ENCODE measurements around the gene GNB1.
A peak's percentile ranks its signal among the peaks of the same experiment; 100 is the strongest.

The GNB1 gene

DNA sequence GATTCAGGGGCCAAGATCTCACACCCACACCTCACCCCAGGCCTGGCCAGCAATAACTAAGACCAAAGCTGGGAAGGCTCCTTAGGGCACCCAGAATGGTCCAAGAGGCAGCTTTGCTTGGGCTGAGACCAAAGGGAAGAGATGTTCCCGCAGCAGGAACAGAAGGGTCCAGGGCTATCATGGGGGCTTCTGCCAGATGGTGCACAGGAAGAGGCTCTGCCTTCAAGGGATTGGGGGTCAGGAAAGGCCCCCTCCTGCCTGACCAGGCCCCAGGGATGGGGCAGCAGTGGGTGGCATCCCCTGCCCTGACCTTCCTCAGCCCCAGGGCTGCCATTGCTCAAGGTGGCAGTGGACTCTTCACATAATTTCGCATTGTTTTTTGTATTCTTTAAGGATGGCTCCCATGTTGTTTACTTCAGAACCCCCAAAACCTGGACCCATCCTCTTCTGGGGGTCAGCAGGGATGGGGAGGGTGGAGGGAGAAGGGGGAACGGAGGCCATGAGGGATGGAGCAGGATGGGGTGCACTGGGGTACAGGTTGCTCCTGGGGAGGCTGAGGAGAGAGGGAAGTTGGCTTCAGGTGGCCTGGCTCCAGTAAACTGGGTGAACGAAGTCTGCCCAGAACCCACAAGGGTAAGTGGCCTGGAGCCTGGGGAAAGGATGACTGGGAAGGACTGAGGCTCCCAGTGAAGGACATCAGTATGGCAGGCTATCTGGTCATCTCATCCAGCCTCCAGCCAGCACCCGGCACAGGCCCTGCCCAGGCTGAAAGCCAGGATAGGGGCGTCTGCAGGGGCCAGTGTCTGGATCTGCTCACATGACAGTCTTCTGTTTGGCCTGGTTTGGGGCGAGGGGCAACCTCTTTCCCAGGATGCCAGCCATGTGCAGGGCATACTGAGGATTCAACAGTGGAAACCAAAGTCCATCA lies 110.0 kb downstream of the GNB1 start:
- CTCF ChIA-PET, result interaction anchor here (2.1 kb wide), 1 partner anchor 125 kb away, joined by 7 read pairs; no protein-coding TSS in a partner anchor
- H3K4me3 Mint-ChIP-seq, result peak overlapping the region; percentile 76
- no peaks in the 10 kb centered on the region for H3K9me3 Mint-ChIP-seq
- H3K4me1 Mint-ChIP-seq, result peaks cover 65% of the 10 kb centered on the region
- no peak for DNase-seq
- peak overlapping the region; percentile 99 for H3K27ac Mint-ChIP-seq
- H3K27me3 Mint-ChIP-seq, result no peaks in the 10 kb centered on the region
- peaks cover 16% of the 10 kb centered on the region for H3K36me3 Mint-ChIP-seq

DNA sequence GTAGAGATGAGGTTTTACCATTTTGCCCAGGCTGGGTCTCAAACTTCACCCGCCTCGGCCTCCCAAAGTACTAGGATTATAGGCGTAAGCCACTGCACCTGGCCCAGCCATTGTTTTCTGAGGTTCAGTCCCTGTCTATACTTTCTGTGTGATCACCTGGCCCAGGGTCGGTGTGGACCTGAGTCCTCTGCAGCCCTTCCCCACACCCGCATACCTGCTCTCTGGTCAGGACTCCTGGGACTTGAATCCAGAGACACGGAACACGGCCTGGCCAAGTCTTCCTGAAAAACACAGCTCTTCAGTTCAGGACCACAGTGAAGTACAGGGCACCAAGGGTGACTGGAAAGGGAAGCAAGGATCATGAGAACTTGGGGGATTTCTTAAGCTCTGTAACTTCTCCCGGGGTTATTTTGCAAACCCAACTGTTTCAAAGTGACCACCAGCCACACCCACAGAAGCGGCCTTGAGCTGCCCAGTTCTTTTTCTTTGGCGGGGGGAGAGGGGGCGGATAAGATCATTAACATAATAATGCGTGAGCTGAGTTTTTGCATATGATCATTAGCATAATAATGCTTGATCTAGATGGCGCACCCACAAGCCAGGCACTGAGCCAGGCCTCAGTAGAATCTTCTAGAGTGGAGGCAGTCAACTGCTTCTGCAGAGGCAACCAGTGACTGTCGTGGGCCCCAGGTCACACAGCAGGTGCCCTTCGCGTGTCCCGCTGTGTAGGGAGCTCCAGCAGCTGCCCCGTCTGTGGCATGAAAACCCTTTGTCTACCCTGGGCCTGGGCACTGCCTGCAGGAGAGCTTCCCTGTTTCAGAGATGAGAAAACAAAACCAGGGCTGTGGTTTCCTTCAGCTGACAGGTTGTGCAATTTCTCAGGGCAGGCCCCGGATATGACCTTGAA lies 110.9 kb downstream of the GNB1 start:
- Mint-ChIP-seq H3K9me3 (no peaks in the 10 kb centered on the region), H3K4me3 (peak overlapping the region; percentile 76), H3K4me1 (peaks cover 74% of the 10 kb centered on the region), H3K27ac (peak overlapping the region; percentile 99), H3K36me3 (peaks cover 11% of the 10 kb centered on the region), H3K27me3 (no peaks in the 10 kb centered on the region)
- DNase-seq, result peak; percentile 82
- CTCF ChIA-PET, result interaction anchor here (2.1 kb wide), 1 partner anchor 126 kb away, joined by 7 read pairs; no protein-coding TSS in a partner anchor

DNA sequence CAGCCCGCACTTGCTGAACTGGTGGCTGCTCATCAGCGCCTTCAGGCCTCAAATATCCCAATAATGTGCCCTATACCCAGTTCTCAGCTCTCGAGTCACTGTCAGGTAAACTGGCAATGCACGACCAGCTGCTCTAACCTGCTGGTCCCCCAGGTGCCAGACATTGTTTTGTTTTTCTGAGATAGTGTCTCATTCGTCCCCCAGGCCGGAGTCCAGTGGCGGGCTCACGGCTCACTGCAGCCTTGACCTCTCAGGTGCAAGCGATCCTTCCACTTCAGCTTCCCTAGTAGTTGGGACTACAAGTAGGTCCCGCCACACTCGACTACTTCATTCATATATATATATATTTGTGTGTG lies 111.6 kb downstream of the GNB1 start:
- no peak for DNase-seq
- Mint-ChIP-seq H3K9me3 (no peaks in the 10 kb centered on the region), H3K4me1 (peaks cover 78% of the 10 kb centered on the region), H3K27me3 (no peaks in the 10 kb centered on the region), H3K27ac (peak overlapping the region; percentile 99), H3K4me3 (peak overlapping the region; percentile 76), H3K36me3 (peaks cover 10% of the 10 kb centered on the region)
- CTCF ChIA-PET, result interaction anchor here (1.1 to 2.1 kb wide), 2 partner anchors 127 to 130 kb away, joined by 3 to 7 read pairs; no protein-coding TSS in a partner anchor

DNA sequence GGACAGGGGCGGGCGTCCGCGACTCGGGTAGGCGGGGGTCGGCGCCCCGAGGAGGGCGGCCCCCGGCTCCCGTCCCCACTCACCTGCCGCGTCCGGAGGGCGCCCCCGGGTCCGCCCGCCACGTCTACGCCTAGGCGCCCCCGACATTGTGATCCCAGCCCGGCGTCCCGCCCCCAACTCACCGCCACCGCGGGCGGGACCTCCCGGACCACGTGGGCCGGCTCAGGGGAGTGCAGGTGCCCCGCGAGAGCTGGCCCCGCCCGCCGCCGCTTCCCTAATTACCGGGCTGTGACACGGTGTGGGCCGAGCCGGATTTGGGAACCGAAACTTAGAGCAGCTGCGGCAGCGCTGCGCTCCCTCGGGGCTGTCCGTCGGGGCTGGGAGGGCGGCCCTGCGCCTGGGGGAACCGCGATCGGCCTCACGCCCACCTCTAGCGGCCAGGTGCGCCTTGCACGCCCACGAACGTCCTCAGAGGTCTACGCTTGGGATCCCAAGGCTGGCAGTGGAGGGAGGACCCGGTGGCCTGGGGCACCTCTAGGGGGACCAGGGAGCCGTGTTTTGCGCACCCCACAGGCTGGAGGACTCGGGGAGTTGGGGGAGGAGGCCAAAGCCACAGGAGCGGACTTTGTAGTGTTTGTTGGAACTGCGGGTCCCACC lies 112.1 kb downstream of the GNB1 start:
- CTCF ChIA-PET, result interaction anchor here (1.1 to 2.1 kb wide), 2 partner anchors 127 to 130 kb away, joined by 3 to 7 read pairs; no protein-coding TSS in a partner anchor
- Mint-ChIP-seq H3K27me3 (no peaks in the 10 kb centered on the region), H3K9me3 (no peaks in the 10 kb centered on the region), H3K27ac (peak overlapping the region; percentile 99), H3K36me3 (peaks cover 10% of the 10 kb centered on the region), H3K4me1 (peaks cover 76% of the 10 kb centered on the region), H3K4me3 (peak overlapping the region; percentile 76)
- peak; percentile 92 for DNase-seq

DNA sequence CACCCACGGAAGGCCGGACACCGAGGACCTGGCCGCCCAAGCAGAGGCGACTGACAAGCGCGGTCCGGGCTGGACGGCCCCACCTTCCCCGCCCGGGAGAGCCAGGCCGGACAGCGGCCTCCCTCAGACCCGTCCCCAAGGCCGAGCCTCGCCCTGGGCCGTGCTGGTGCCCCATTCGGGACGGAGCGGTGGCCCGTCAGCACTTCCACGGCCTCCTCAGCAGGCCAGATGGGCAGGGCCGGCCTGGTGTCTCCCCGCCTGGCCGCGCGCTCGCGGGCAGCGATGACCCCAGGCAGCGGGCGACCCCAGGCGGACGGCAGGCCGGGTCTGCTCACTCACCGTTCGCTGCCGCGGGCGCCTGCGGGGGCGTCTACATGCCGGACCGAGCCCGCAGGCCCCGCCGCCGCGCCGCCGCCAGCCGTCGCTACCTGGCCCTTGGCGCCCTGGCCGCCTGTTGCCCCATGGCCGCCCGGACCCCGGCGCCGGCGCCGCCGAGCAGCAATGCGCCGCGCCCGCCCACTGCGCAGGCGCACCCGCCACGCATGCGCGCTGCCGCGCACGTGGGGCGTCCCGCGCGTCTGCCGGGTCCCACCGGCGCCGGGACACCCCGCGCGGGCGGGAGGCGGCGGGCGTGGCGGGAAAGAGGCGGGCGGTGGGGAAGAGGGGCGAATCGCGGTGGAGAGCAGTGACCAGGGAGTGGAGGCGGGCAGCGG lies 112.8 kb downstream of the GNB1 start, which contains the start of gene NADK:
Gene NADK (minus strand): TSS at position 521 of the 713 bp plus-strand sequence. CDS start 13,064 bp downstream, outside the sequence.
- peak; percentile 77 for DNase-seq
- Mint-ChIP-seq H3K27ac (peak within 1 kb of the TSS; percentile 99), H3K4me1 (peaks cover 69% of the 10 kb centered on the region), H3K36me3 (peaks cover 6% of the 10 kb centered on the region), H3K4me3 (peak within 1 kb of the TSS; percentile 80), H3K27me3 (no peaks in the 10 kb centered on the region), H3K9me3 (no peaks in the 10 kb centered on the region)
- CTCF ChIA-PET, result interaction anchor here (1.1 kb wide), 1 partner anchor 131 kb away, joined by 3 read pairs; no protein-coding TSS in a partner anchor

DNA sequence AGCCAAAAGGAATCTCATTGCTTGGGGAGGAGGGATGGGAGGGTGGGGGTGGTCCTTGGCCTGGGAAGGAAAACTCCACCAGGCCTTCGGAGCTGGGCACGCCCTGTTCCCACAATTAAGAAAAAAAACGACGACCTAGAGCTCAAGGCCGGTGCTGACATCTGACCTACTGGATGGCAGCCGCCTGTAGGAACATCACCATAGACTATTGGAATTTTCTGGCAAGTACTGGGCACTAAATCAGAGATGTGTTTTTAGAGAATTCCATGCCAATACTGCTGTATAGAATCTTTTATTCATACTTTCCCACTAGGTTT lies 113.3 kb downstream of the GNB1 start:
- CTCF ChIA-PET, result no interaction called here
- Mint-ChIP-seq H3K4me1 (peaks cover 63% of the 10 kb centered on the region), H3K36me3 (peaks cover 8% of the 10 kb centered on the region), H3K27me3 (no peaks in the 10 kb centered on the region), H3K4me3 (peak overlapping the region; percentile 80), H3K9me3 (no peaks in the 10 kb centered on the region), H3K27ac (peak overlapping the region; percentile 83)
- DNase-seq, result no peak

DNA sequence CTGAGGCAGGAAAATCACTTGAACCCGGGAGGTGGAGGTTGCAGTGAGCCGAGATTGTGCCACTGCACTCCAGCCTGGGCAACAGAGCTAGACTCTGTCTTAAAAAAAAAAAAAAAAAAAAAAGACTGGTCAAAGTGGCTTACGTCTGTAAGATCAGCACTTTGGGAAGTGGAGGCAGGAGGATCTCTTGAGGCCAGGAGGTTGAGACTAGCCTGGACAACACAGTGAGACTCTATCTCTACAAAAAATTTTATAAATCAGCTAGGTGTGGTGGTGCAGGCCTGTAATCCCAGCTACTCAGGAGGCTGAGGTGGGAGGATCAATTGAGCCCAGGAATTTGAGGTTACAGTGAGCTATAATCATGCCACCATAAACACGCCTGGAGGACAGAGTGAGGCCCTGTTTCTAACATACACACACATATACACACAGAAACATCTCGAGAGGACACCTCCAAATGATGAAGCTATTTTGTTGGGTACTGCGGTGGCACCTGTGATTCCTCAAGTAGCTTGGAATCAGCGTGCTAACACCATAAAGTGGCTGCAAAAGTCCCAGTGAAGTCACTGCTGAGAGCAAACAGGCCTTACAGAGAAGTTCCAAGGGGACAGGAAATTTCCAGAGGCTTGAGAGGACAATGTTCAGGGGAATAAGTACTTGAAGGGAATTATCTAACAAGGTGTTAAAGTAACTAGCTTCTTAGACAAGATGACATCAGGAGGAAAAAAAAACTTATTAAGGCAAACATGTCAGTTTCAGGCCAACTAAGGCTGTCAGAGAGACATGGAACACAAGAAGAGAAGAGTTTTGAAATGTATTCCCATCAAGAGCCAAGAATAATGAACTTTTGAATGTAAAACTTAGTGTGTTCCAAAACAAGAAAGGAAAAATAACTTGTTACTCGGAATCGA lies 114.0 kb downstream of the GNB1 start:
- Mint-ChIP-seq H3K27ac (peak overlapping the region; percentile 83), H3K36me3 (peaks cover 14% of the 10 kb centered on the region), H3K27me3 (no peaks in the 10 kb centered on the region), H3K4me1 (peaks cover 59% of the 10 kb centered on the region), H3K9me3 (no peaks in the 10 kb centered on the region), H3K4me3 (peak overlapping the region; percentile 80)
- CTCF ChIA-PET, result no interaction called here
- no peak for DNase-seq

DNA sequence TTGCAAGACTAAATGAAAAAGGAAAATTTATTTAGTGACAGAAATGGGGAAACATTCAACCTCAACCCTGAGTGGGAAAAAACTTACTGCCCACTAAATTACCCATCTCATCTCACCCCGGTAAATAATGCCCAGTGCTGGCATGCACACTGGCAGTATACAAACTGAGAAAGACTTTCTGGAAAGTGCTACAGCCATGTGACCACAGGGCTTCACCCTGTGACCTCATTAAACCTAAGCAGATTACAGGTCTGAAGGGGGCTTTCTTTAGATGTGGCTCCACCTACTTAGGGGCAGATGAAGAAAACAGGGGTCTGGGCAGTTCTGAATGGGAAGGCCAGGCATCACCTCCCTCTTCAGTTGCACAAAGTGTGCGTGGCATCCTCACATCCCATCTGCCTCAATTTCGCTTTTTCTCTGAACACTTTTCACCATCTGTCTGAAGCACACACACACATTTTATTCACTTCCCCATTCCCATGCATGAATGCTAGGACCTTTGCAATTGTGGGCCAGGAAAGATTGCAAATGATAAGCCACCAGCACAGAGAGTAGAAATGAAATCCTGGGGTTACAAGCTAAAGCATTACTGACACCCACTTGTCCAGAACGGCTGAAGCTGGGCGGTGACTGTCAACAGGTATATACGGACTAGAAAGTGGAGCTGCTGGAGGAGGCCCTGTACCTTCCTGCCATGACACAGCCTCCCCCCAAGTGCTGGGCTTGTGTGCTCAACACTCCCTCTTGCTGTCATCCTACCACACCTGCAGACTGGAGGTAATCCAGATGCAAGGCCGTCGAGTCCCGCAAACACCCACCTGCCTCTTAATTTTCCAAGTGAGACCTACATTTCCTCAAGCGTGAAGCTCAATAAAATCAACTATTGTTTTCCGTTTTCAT lies 115.3 kb downstream of the GNB1 start:
- peaks cover 23% of the 10 kb centered on the region for H3K36me3 Mint-ChIP-seq
- CTCF ChIA-PET, result no interaction called here
- no peak for DNase-seq
- H3K27ac Mint-ChIP-seq, result peak overlapping the region; percentile 30
- H3K4me1 Mint-ChIP-seq, result peaks cover 45% of the 10 kb centered on the region
- H3K9me3 Mint-ChIP-seq, result peaks cover 4% of the 10 kb centered on the region
- H3K27me3 Mint-ChIP-seq, result no peaks in the 10 kb centered on the region
- no peak overlapping the region for H3K4me3 Mint-ChIP-seq

DNA sequence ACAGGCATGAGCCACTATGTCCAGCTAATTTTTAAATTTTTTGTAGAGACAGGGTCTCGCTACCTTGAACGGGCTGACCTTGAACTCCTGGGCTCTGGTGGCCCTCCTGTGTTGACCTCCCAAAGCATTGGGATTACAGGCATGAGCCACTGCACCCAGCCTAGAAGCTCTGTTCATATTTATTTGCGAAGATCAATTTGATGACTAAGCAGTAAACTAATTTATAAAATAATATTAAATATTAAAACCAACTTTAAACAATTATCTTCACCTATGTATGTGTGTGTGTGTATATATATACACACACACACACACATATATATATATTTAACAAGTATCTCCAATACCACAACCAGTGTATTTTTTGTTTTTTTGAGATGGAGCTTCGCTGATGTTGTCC lies 117.0 kb downstream of the GNB1 start:
- H3K9me3 Mint-ChIP-seq, result peaks cover 7% of the 10 kb centered on the region
- peaks cover 28% of the 10 kb centered on the region for H3K4me1 Mint-ChIP-seq
- DNase-seq, result no peak
- CTCF ChIA-PET, result no interaction called here
- no peak overlapping the region for H3K27ac Mint-ChIP-seq
- H3K27me3 Mint-ChIP-seq, result no peaks in the 10 kb centered on the region
- H3K4me3 Mint-ChIP-seq, result no peak overlapping the region
- peaks cover 32% of the 10 kb centered on the region for H3K36me3 Mint-ChIP-seq

DNA sequence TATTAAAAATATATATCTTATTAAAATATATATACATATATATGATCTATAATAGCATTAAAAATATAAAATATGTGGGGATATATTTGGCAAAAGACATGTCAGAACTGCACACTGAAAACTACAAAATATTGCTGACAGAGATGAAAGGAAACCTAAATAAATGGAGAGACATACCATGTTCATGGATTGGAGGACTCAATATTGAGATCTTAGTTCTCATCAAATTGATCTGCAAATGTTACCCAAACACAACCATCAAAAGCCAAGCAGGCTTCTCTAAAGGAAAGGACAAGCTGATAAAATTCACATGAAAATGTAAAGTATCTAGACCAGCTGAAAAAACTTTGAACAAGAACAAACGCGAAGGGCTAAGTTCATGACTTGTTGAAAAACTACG lies 119.8 kb downstream of the GNB1 start:
- CTCF ChIA-PET, result no interaction called here

DNA sequence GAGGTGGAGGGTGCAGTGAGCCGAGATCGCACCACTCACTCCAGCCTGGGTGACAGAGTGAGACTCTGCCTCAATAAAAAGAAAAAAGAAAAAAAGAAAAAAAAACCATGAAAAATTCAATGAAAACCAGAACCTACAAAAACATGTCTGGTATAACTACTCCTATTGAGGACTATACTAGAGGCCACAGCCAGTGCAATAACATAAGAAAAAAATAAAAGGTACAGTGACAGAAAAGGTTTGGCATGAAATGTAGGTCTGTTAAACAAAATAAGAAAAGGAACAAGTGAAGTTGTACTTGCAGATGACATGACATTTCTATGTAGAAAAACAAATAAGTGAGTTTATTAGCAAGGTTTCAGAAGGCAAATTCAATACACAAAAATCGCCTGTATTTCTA lies 120.8 kb downstream of the GNB1 start:
- DNase-seq, result no peak
- Mint-ChIP-seq H3K4me3 (no peak overlapping the region), H3K27ac (no peak overlapping the region), H3K36me3 (peaks cover 50% of the 10 kb centered on the region), H3K4me1 (peaks cover 8% of the 10 kb centered on the region), H3K27me3 (no peaks in the 10 kb centered on the region), H3K9me3 (peaks cover 11% of the 10 kb centered on the region)
- CTCF ChIA-PET, result no interaction called here

More for the DNA sequence above, 119.8 kb downstream of the GNB1 start:
- peaks cover 50% of the 10 kb centered on the region for H3K36me3 Mint-ChIP-seq
- no peak overlapping the region for H3K4me3 Mint-ChIP-seq
- no peaks in the 10 kb centered on the region for H3K27me3 Mint-ChIP-seq
- H3K4me1 Mint-ChIP-seq, result peaks cover 18% of the 10 kb centered on the region
- H3K27ac Mint-ChIP-seq, result no peak overlapping the region
- peaks cover 11% of the 10 kb centered on the region for H3K9me3 Mint-ChIP-seq
- DNase-seq, result no peak

All from activated naive CD4-positive, alpha-beta T cell treated with anti-CD3 and anti-CD28 coated beads, Interleukin-2, amount 10 ng/mL, durations not matched to agents 7 days and 5 days (primary cell).